Panc1 (cell line): ENCODE results near the gene RAB7A.

ENCODE experiments used
- POLR2AphosphoS5 ChIP-seq: IDR thresholded peaks from 2 replicates; pipeline ENCODE4 v1.6.1; 2012; ENCODE audit warnings: mild to moderate bottlenecking, low read depth, low read length, moderate library complexity
- SIN3A ChIP-seq: IDR thresholded peaks from 2 replicates; pipeline ENCODE4 v1.6.1; 2012; ENCODE audit warnings: low read depth, mild to moderate bottlenecking, low read length, moderate library complexity, borderline replicate concordance; ENCODE audit not compliant: insufficient read depth
- TF ChIP-seq, protein P1 (sequence below): fragments of 450-650 bp; IDR thresholded peaks from 2 replicates; pipeline ENCODE4 v1.5.1; 2017; ENCODE audit warnings: mild to moderate bottlenecking
- TF ChIP-seq, protein P2 (sequence below), 2 experiments: IDR thresholded peaks; 2 replicates each; pipeline ENCODE4 v1.6.1; 2011 to 2012; ENCODE audit warnings: low read depth in 2 of 2, control low read depth in 1 of 2, low read length in 1 of 2, mild to moderate bottlenecking in 1 of 2, moderate library complexity in 1 of 2; ENCODE audit not compliant: insufficient read depth in 1 of 2

DNA sequence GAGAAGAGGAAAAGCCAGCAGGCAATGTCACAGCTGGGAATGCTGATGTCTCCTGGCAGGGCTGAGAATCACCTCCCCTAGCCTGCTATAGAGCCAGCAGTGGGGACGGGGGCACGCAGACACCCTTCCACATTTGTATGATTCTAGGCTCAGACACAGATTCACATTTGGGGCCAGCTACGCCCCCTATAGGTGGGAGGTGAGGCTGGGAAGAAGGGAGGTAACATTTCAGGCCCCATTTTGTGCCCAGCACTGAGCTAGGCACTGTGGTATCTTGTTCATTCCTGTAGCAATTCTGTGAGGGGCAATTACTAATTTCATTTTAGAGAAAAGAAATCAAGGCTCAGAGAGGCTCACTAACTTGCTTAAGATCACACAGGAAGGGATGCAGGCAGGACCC is 137.6 kb downstream of the RAB7A start:
- TF ChIP-seq, protein P1, sequence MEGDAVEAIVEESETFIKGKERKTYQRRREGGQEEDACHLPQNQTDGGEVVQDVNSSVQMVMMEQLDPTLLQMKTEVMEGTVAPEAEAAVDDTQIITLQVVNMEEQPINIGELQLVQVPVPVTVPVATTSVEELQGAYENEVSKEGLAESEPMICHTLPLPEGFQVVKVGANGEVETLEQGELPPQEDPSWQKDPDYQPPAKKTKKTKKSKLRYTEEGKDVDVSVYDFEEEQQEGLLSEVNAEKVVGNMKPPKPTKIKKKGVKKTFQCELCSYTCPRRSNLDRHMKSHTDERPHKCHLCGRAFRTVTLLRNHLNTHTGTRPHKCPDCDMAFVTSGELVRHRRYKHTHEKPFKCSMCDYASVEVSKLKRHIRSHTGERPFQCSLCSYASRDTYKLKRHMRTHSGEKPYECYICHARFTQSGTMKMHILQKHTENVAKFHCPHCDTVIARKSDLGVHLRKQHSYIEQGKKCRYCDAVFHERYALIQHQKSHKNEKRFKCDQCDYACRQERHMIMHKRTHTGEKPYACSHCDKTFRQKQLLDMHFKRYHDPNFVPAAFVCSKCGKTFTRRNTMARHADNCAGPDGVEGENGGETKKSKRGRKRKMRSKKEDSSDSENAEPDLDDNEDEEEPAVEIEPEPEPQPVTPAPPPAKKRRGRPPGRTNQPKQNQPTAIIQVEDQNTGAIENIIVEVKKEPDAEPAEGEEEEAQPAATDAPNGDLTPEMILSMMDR, result no peak; the same call in 1 of the 2 replicates
- TF ChIP-seq POLR2AphosphoS5 (no peak), SIN3A (no peak)
- TF ChIP-seq, protein P2, sequence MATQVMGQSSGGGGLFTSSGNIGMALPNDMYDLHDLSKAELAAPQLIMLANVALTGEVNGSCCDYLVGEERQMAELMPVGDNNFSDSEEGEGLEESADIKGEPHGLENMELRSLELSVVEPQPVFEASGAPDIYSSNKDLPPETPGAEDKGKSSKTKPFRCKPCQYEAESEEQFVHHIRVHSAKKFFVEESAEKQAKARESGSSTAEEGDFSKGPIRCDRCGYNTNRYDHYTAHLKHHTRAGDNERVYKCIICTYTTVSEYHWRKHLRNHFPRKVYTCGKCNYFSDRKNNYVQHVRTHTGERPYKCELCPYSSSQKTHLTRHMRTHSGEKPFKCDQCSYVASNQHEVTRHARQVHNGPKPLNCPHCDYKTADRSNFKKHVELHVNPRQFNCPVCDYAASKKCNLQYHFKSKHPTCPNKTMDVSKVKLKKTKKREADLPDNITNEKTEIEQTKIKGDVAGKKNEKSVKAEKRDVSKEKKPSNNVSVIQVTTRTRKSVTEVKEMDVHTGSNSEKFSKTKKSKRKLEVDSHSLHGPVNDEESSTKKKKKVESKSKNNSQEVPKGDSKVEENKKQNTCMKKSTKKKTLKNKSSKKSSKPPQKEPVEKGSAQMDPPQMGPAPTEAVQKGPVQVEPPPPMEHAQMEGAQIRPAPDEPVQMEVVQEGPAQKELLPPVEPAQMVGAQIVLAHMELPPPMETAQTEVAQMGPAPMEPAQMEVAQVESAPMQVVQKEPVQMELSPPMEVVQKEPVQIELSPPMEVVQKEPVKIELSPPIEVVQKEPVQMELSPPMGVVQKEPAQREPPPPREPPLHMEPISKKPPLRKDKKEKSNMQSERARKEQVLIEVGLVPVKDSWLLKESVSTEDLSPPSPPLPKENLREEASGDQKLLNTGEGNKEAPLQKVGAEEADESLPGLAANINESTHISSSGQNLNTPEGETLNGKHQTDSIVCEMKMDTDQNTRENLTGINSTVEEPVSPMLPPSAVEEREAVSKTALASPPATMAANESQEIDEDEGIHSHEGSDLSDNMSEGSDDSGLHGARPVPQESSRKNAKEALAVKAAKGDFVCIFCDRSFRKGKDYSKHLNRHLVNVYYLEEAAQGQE (IDR thresholded peaks at IDR 0.05; ENCODE audit: insufficient read depth in 1 of 2, low read depth in 2 of 2, low read length in 1 of 2), result no peak
